ENCODE results near the gene UBE2E2. TPM values are rescaled to one million over a fixed set of nuclear protein-coding genes. Genes with fewer than 3 reads are reported as not detected.

UBE2E2 gene
- total RNA-seq, 1 experiment from 2014 or later = 64.3 TPM

DNA sequence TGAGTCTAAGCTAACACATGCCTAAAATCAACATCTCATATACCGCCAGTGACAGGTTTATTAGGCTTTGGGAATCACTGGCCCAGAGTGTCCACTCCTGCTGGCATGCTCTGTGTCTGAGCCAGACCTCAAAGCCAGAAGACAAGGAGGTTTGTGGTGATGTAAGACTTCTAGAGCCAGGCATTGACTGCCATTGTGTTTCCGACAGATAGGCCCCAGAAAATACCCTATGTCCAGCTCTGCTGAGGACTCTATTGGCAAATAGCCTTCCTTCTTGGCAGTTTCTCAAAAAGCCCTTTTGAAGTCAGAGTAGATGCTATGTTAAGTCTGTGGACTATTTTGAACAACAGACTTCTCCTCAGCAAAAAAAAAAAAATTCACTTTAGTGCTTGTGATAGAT lies 420.7 kb downstream of the UBE2E2 start:
- H3K9me3 Mint-ChIP-seq (ENCODE audit: unreplicated experiment) = peaks cover 14% of the 10 kb centered on the region
- CTCF ChIA-PET = no interaction called here
- H3K27ac Mint-ChIP-seq (ENCODE audit: low read depth, unreplicated experiment) = no peak overlapping the region
- DNase-seq (ENCODE audit: unreplicated experiment) = no peak
- intact Hi-C loops (cut with micrococcal nuclease) = no loop called here
- BruUV-seq (replicated peaks) = no TSS peak
- H3K4me3 Mint-ChIP-seq (ENCODE audit: unreplicated experiment) = no peak overlapping the region
- H3K27me3 Mint-ChIP-seq (ENCODE audit: insufficient read depth, unreplicated experiment) = no peaks in the 10 kb centered on the region
- TF ChIP-seq, protein P1, sequence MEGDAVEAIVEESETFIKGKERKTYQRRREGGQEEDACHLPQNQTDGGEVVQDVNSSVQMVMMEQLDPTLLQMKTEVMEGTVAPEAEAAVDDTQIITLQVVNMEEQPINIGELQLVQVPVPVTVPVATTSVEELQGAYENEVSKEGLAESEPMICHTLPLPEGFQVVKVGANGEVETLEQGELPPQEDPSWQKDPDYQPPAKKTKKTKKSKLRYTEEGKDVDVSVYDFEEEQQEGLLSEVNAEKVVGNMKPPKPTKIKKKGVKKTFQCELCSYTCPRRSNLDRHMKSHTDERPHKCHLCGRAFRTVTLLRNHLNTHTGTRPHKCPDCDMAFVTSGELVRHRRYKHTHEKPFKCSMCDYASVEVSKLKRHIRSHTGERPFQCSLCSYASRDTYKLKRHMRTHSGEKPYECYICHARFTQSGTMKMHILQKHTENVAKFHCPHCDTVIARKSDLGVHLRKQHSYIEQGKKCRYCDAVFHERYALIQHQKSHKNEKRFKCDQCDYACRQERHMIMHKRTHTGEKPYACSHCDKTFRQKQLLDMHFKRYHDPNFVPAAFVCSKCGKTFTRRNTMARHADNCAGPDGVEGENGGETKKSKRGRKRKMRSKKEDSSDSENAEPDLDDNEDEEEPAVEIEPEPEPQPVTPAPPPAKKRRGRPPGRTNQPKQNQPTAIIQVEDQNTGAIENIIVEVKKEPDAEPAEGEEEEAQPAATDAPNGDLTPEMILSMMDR (IDR thresholded peaks at IDR 0.05; ENCODE audit: unreplicated experiment) = no peak
- POLR2A ChIA-PET = no interaction called here
- peaks cover 11% of the 10 kb centered on the region for H3K4me1 Mint-ChIP-seq (ENCODE audit: insufficient read depth, unreplicated experiment)
- H3K36me3 Mint-ChIP-seq (ENCODE audit: insufficient read depth, unreplicated experiment) = no peaks in the 10 kb centered on the region

DNA sequence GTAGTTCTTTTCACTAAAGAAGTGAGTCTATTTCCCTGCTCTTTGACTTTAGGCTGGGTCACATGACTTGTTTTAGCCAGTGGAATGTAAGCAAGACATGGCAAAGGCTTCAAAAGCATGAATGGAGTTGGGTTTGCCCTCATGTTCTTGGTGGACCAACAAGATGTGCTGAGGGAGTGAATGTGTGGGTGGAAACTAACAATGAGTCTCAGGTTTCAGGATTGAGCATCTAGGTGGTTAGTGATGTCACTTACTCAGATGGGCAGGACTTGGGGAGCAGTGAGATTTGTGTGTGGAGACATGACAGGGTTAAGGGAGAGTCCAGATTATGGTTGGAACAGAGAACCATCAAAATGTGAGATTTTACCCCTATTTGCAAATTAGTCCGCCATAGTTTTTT lies 421.2 kb downstream of the UBE2E2 start:
- no peaks in the 10 kb centered on the region for H3K36me3 Mint-ChIP-seq (ENCODE audit: insufficient read depth, unreplicated experiment)

DNA sequence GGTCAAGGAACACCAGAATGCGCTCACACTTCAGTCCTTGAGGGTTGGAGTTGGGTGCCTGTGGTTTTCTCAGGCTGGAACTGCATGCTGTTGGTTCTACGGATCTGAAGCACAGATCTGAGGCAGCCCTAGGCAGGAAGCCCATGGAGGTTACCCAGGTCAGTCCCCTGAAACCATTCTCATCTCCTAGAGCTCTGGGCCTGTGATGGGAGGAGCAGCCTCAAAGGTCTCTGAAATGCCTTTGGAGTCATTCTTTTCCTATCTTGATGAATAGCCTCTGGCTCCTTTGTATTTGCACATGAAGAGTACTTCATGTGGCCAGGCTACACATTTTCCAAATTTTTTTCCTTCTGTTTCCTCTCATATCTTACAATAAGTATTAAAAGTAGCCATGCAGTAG lies 423.3 kb downstream of the UBE2E2 start:
- Mint-ChIP-seq H3K27me3 (ENCODE audit: insufficient read depth, unreplicated experiment) (no peaks in the 10 kb centered on the region), H3K27ac (ENCODE audit: low read depth, unreplicated experiment) (no peak overlapping the region), H3K4me1 (ENCODE audit: insufficient read depth, unreplicated experiment) (peaks cover 14% of the 10 kb centered on the region), H3K36me3 (ENCODE audit: insufficient read depth, unreplicated experiment) (no peaks in the 10 kb centered on the region), H3K4me3 (ENCODE audit: unreplicated experiment) (no peak overlapping the region), H3K9me3 (ENCODE audit: unreplicated experiment) (peaks cover 14% of the 10 kb centered on the region)
- no TSS peak for BruUV-seq (replicated peaks)
- intact Hi-C loops (cut with micrococcal nuclease) = no loop called here
- CTCF ChIA-PET = no interaction called here
- TF ChIP-seq, protein P1 (IDR thresholded peaks at IDR 0.05; ENCODE audit: unreplicated experiment) = no peak
- no peak for DNase-seq (ENCODE audit: unreplicated experiment)
- POLR2A ChIA-PET = no interaction called here

More for the DNA sequence above, 421.2 kb downstream of the UBE2E2 start:
- TF ChIP-seq, protein P1 (IDR thresholded peaks at IDR 0.05; ENCODE audit: unreplicated experiment) = no peak
- ChIA-PET CTCF (no interaction called here), POLR2A (no interaction called here)
- H3K4me3 Mint-ChIP-seq (ENCODE audit: unreplicated experiment) = no peak overlapping the region
- BruUV-seq (replicated peaks) = no TSS peak
- peaks cover 14% of the 10 kb centered on the region for H3K9me3 Mint-ChIP-seq (ENCODE audit: unreplicated experiment)
- no peak for DNase-seq (ENCODE audit: unreplicated experiment)
- no peak overlapping the region for H3K27ac Mint-ChIP-seq (ENCODE audit: low read depth, unreplicated experiment)
- H3K27me3 Mint-ChIP-seq (ENCODE audit: insufficient read depth, unreplicated experiment) = no peaks in the 10 kb centered on the region
- intact Hi-C loops (cut with micrococcal nuclease) = no loop called here
- peaks cover 12% of the 10 kb centered on the region for H3K4me1 Mint-ChIP-seq (ENCODE audit: insufficient read depth, unreplicated experiment)

DNA sequence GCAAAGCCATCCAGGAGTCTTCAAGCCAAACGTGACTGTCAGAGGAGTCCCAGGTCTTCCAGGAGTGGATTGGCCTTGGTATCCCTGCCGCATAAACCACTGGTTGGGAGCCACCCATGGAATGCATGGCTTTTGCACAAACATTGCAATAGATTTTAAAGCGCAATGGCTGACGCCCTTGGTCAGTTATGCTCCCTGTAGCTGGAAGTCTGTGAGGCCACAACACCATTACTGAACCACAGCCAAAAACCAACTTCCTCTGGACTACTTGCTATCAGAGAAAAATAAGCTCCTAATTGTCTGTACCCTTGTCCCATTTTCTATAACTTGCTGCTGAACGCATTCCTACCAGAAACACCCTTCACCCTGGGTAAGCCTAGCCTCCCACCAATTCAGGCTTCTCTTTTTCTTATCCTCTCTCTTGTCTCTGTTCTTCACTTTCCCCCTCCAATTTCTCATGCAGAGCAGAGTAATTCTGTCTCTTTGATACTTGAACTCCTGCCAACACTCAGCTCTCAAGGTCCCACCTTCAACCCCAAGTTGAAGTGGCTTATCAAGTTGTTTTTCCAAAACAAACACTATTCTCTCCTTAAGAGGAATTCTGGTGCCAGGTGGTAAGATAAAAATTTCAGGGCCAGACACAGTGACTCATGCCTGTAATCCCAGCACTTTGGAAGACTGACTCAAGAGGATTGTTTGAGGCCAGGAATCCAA lies 426.2 kb downstream of the UBE2E2 start:
- no peaks in the 10 kb centered on the region for H3K27me3 Mint-ChIP-seq (ENCODE audit: insufficient read depth, unreplicated experiment)
- ChIA-PET CTCF (interaction anchor here (0.7 kb wide), 1 partner anchor 423 kb away, joined by 3 read pairs; no protein-coding TSS in a partner anchor), POLR2A (interaction anchor here (1.9 kb wide), 1 partner anchor 10 kb away, joined by 6 read pairs; no protein-coding TSS in a partner anchor)
- H3K36me3 Mint-ChIP-seq (ENCODE audit: insufficient read depth, unreplicated experiment) = no peaks in the 10 kb centered on the region
- intact Hi-C loops (cut with micrococcal nuclease) = no loop called here
- no TSS peak for BruUV-seq (replicated peaks)
- H3K27ac Mint-ChIP-seq (ENCODE audit: low read depth, unreplicated experiment) = no peak overlapping the region
- H3K4me3 Mint-ChIP-seq (ENCODE audit: unreplicated experiment) = no peak overlapping the region
- TF ChIP-seq, protein P1 (IDR thresholded peaks at IDR 0.05; ENCODE audit: unreplicated experiment) = no peak
- peaks cover 14% of the 10 kb centered on the region for H3K9me3 Mint-ChIP-seq (ENCODE audit: unreplicated experiment)
- peaks cover 14% of the 10 kb centered on the region for H3K4me1 Mint-ChIP-seq (ENCODE audit: insufficient read depth, unreplicated experiment)
- DNase-seq (ENCODE audit: unreplicated experiment) = peak; percentile 43

Data from MCF 10A (cell line).